ENCODE data around the gene RBM4B. TPM values are rescaled to one million over a fixed set of nuclear protein-coding genes. Genes with fewer than 3 reads are reported as not detected.
"Not testable (repeated sequence)": the region's sequence is repeated elsewhere in the genome, so short reads cannot be mapped to it uniquely, and the experiment has no call there.

RBM4B gene
- polyA plus RNA-seq, 4 donors, result 63.3 to 81.4 (median 63.9) TPM

GRCh38 chr11:66649903-66650302, 27.8 kb downstream of the RBM4B start:
- no peak for DNase-seq (ENCODE audit: low read depth in 4 of 4, low spot score in 3 of 4)

- DNase-seq (ENCODE audit: low read depth in 4 of 4, low spot score in 3 of 4), result no peak
Observed at GRCh38 chr11:66646828-66647227, 30.9 kb downstream of the RBM4B start.

- no peak for DNase-seq (ENCODE audit: low read depth in 4 of 4, low spot score in 3 of 4)
Observed at GRCh38 chr11:66643745-66644437, 33.8 kb downstream of the RBM4B start.

- no peak for DNase-seq (ENCODE audit: low read depth in 4 of 4, low spot score in 3 of 4)
Observed at GRCh38 chr11:66641834-66642233, 35.9 kb downstream of the RBM4B start.

- DNase-seq (ENCODE audit: low read depth in 4 of 4, low spot score in 3 of 4), result not testable (repeated sequence)
Observed at GRCh38 chr11:66639814-66640340, 37.8 kb downstream of the RBM4B start.

GRCh38 chr11:66639066-66639813, 38.4 kb downstream of the RBM4B start:
- DNase-seq (ENCODE audit: low read depth in 4 of 4, low spot score in 3 of 4), result peak; percentile 28 to 36 (median 32)

GRCh38 chr11:66638177-66639065, 39.3 kb downstream of the RBM4B start, which contains the start of gene RBM4:
Gene RBM4, plus strand, starts transcription at chr11:66638703. Its CDS starts 1,009 bp downstream, at chr11:66639712.
- DNase-seq (ENCODE audit: low read depth in 4 of 4, low spot score in 3 of 4), result peak; percentile 99 to 100 (median 100)

GRCh38 chr11:66637557-66638176, 40.0 kb downstream of the RBM4B start:
- DNase-seq (ENCODE audit: low read depth in 4 of 4, low spot score in 3 of 4), result peak in 1 of 4 donors; percentile 7

GRCh38 chr11:66636411-66636810, 41.3 kb downstream of the RBM4B start:
- DNase-seq (ENCODE audit: low read depth in 4 of 4, low spot score in 3 of 4), result no peak

GRCh38 chr11:66632952-66633351, 44.7 kb downstream of the RBM4B start:
- DNase-seq (ENCODE audit: low read depth in 4 of 4, low spot score in 3 of 4), result no peak

- no peak for DNase-seq (ENCODE audit: low read depth in 4 of 4, low spot score in 3 of 4)
Observed at GRCh38 chr11:66631883-66632282, 45.8 kb downstream of the RBM4B start.

GRCh38 chr11:66629356-66629755, 48.3 kb downstream of the RBM4B start:
- no peak for DNase-seq (ENCODE audit: low read depth in 4 of 4, low spot score in 3 of 4)

GRCh38 chr11:66628061-66628603, 49.6 kb downstream of the RBM4B start:
- no peak for DNase-seq (ENCODE audit: low read depth in 4 of 4, low spot score in 3 of 4)

- no peak for DNase-seq (ENCODE audit: low read depth in 4 of 4, low spot score in 3 of 4)
Observed at GRCh38 chr11:66626926-66627325, 50.8 kb downstream of the RBM4B start.

- DNase-seq (ENCODE audit: low read depth in 4 of 4, low spot score in 3 of 4), result no peak
Observed at GRCh38 chr11:66626382-66626781, 51.3 kb downstream of the RBM4B start.

- no peak for DNase-seq (ENCODE audit: low read depth in 4 of 4, low spot score in 3 of 4)
Observed at GRCh38 chr11:66625752-66626149, 51.9 kb downstream of the RBM4B start.

GRCh38 chr11:66625041-66625751, 52.5 kb downstream of the RBM4B start:
- DNase-seq (ENCODE audit: low read depth in 4 of 4, low spot score in 3 of 4), result no peak

- DNase-seq (ENCODE audit: low read depth in 4 of 4, low spot score in 3 of 4), result no peak
Observed at GRCh38 chr11:66624450-66624849, 53.2 kb downstream of the RBM4B start.

GRCh38 chr11:66619080-66619554, 58.6 kb downstream of the RBM4B start:
- no peak for DNase-seq (ENCODE audit: low read depth in 4 of 4, low spot score in 3 of 4)

Measured in left renal pelvis (tissue), 4 donors.